ENCODE results near the gene NTN5. TPM values are rescaled to one million over a fixed set of nuclear protein-coding genes. Genes with fewer than 3 reads are reported as not detected.
A peak's percentile ranks its signal among the peaks of the same experiment; 100 is the strongest.

The NTN5 gene
- total and polyA plus RNA-seq, 9 of the 15 experiments (the other 6 are each of a cell fraction or from before 2014, with no cell fraction given) = not detected

GRCh38 chr19:48632692-48633147 lies 40.1 kb downstream of the NTN5 start (continued):
- TF ChIP-seq HCFC1 (IDR thresholded peaks at IDR 0.05; ENCODE audit: low read depth, low read length) (no peak), CTCF (IDR thresholded peaks at IDR 0.05 in 2 of 3, conservative IDR thresholded peaks at IDR 0.05 in 1 of 3; ENCODE audit: insufficient read depth in 2 of 3, low read depth in 1 of 3, low read length in 3 of 3) (peak; percentile 10 to 45 (median 24); a peak in 3 of 6 replicates), EHMT2 (IDR thresholded peaks at IDR 0.05) (no peak), NEUROD1 (IDR thresholded peaks at IDR 0.05; ENCODE audit: borderline replicate concordance, low read depth, low read length, partially characterized antibody) (peak; percentile 38), ZNF121 (CRISPR knock-in tag; conservative IDR thresholded peaks at IDR 0.05) (peak; percentile 41; the same call in 1 of the 2 replicates), PTTG1 (tag; IDR thresholded peaks at IDR 0.05; ENCODE audit: low read depth) (no peak), ATF3 (IDR thresholded peaks at IDR 0.05) (peak; percentile 44; the same call in 1 of the 2 replicates), ATF3 (CRISPR knock-in tag; conservative IDR thresholded peaks at IDR 0.05) (no peak), HMGXB4 (CRISPR knock-in tag; IDR thresholded peaks at IDR 0.05) (no peak), RCOR1 (IDR thresholded peaks at IDR 0.05; ENCODE audit: borderline replicate concordance in 1 of 2, low read depth in 2 of 2, low read length in 2 of 2) (peak in 1 of 2 experiments; percentile 14; a peak in 1 of 4 replicates), PHTF2 (CRISPR knock-in tag; IDR thresholded peaks at IDR 0.05) (no peak), ATF7 (IDR thresholded peaks at IDR 0.05) (0 out of 2 replicates have a peak, but pooled peaks have one; percentile 19), KDM5B (IDR thresholded peaks at IDR 0.05; ENCODE audit: insufficient replicate concordance, low read depth, low read length) (peak; percentile 2), C11orf30 (IDR thresholded peaks at IDR 0.05; ENCODE audit: low read depth) (peak; percentile 93)
- TF ChIP-seq, protein P1, sequence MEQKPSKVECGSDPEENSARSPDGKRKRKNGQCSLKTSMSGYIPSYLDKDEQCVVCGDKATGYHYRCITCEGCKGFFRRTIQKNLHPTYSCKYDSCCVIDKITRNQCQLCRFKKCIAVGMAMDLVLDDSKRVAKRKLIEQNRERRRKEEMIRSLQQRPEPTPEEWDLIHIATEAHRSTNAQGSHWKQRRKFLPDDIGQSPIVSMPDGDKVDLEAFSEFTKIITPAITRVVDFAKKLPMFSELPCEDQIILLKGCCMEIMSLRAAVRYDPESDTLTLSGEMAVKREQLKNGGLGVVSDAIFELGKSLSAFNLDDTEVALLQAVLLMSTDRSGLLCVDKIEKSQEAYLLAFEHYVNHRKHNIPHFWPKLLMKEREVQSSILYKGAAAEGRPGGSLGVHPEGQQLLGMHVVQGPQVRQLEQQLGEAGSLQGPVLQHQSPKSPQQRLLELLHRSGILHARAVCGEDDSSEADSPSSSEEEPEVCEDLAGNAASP (IDR thresholded peaks at IDR 0.05) = no peak
